HG02840 (cell line): ENCODE measurements around the gene INTS13.
A peak's percentile ranks its signal among the peaks of the same experiment; 100 is the strongest.
"Not testable (repeated sequence)": the region's sequence is repeated elsewhere in the genome, so short reads cannot be mapped to it uniquely, and the experiment has no call there.

Experiments used
- ATAC-seq: cut with Tn5 transposase; IDR thresholded peaks from one replicate; pipeline ENCODE4 v1.9.1; 2021; ENCODE audit warnings: mild to moderate bottlenecking, moderate library complexity, moderate number of reproducible peaks; ENCODE audit not compliant: unreplicated experiment, low FRiP score

INTS13 gene

GRCh38 chr12:26936559-26937442 is 980 bp downstream of the INTS13 start:
- ATAC-seq: no peak

DNA sequence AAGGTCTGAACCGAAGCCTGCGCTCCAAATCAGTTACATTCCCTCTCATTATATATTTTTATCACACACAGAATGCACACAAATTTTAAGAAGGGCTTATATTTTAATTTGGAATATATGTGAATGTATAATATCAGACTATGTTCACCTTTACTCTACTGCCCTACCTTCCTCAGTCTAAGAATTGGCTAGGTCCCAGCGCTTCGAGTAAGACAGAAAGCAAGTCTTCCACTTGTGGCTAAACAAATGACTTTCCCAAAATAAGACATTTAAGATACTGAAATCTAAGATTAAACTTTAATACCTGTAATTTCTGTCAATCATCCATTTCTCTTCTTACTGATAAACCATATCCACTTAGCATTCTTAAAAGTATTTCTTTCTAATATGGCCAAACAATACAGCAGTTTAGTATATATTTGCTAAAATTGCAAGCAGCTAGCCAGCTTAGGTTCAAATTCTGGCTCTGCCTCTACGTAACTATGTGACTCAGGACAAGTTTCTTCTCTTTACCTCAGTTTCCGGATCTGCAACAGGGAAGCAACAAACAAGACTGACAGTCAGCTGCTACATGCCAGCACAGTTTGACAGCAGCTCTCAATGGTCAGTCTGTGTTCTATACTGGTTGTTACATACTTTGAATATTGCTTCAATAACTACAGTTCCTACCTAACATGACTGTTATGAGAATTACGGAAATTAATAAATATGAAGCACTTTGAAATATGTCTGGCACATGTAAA is 2.0 kb downstream of the INTS13 start:
- no peak for ATAC-seq

GRCh38 chr12:26929590-26929989 is 8.2 kb downstream of the INTS13 start:
- ATAC-seq: no peak

- ATAC-seq: no peak
These were observed 9.1 kb downstream of the INTS13 start for GRCh38 chr12:26928661-26929060.

- ATAC-seq: no peak
These were observed 15.9 kb downstream of the INTS13 start for GRCh38 chr12:26921886-26922285.

DNA sequence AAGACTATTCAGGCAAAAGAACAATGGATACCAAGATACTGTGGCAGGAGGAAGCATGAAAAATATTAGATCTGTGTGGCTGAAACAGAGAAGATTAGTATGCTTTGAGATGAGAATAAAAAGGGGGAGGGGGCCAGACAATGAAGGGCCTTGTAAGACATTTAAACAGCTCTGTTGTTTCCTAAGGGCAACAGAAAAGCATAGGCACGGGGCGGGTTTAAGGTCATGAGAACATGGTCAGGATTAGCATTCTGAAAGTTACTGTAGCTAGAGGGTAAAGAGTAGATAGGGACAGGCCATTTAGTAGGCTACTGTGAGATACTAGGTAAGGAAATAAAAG is 18.6 kb downstream of the INTS13 start:
- no peak for ATAC-seq

GRCh38 chr12:26918321-26919215 is 19.2 kb downstream of the INTS13 start:
- ATAC-seq: no peak

- ATAC-seq: no peak
These were observed 31.1 kb downstream of the INTS13 start for GRCh38 chr12:26906704-26907103.

GRCh38 chr12:26906024-26906423 is 31.8 kb downstream of the INTS13 start:
- ATAC-seq: no peak

GRCh38 chr12:26903396-26903795 is 34.4 kb downstream of the INTS13 start:
- ATAC-seq: not testable (repeated sequence)

DNA sequence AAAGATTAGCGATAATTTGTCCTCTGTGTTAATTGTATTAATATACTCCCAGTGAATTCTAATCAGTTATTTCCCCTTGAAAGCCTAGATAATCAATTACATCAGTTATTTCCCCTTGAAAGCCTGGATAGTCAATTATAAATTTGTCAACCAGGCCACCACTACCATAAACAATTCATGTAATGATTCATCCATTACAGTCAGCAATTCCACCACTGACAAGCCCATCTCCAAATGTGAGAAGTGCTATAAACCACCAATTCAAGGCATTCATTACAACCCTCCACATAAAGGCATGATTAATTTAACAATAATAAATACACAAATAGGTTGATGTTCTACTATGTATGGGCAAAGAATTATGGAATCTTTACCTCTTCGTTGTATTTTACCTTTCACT is 40.9 kb downstream of the INTS13 start:
- ATAC-seq: no peak

DNA sequence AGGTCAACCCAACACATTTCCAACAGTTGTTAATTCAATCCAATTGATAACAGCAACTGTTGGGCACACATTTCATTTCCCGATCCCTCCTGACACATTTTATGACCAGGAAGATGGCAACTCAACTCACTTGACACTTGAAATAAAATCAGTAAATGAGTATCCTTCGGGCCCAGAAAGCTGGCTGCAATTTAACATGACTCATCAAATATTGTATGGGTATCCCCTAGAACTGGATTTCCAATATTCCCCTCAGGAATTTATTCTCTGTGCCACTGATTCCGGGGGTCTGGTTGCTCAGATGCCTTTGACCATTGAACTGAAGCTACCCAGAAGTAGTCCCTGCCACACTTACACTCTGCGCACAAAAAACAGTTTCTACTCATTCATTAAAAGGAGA is 42.1 kb downstream of the INTS13 start:
- no peak for ATAC-seq

- no peak for ATAC-seq
These were observed 46.1 kb downstream of the INTS13 start for GRCh38 chr12:26891704-26892103.

GRCh38 chr12:26890784-26891183 is 47.0 kb downstream of the INTS13 start:
- ATAC-seq: no peak

GRCh38 chr12:26884765-26885576 is 52.8 kb downstream of the INTS13 start:
- ATAC-seq: peak; percentile 76

GRCh38 chr12:26880625-26881024 is 57.2 kb downstream of the INTS13 start:
- ATAC-seq: no peak

DNA sequence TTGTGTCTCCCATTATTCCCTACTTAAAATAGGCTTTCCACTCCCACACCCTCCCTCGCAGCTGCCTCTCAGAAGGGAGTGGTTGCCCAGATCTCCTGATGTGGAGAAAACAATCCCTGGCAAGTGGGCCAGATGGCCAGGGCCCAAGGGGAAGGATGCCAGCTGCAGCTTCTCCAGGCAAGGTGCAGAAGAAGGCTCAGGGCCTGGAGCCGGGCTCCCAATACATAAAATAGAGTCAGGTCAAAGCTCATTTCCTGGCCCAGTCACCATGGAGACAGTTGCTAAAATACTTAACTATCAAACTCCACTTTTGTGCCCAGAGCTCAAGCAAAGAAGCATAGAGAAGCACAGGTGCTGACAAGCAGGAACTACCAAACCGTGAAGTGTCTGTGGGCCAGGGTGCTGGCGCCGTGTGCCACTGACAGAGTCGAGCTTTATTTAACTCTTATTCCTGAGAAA is 59.1 kb downstream of the INTS13 start:
- ATAC-seq: no peak

DNA sequence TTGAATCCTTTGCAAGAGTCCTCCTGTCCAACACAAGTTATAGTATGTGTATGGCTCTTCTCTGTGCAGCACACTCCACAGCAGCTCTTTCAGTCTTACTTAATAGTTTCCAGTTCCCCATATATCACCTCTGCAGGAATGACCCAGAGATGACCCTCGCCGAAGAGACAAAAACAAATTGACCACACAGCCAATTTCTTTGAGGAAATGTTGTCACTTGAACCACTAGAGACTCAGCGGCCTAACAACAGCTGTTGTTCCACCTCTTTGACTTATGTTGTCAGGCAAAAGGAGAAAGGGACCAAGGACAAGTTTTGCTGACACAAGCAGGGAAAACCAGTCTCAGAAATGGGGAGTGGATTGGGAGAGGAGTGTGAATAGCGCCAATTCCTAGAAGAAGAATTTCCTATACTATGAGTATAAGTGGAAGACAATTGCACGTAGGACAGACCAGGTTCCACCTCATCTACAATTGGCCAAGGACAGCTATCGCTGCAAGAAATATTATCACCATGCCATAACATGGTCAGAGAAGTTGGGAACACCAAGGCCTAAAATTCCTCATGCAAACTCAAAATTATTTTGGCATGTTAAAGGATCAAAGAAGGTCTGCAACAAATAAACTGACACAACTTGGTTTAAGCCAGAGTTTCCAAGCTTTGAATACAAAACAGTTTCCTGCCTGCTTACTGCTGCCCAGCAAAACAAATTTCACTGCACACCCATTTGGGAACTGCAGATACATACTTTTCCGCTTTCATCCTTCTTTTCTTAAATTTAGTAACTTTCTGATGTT is 63.1 kb downstream of the INTS13 start:
- ATAC-seq: peak; percentile 66

- ATAC-seq: no peak
These were observed 65.2 kb downstream of the INTS13 start for GRCh38 chr12:26872625-26873024.
